AG09309 (cell line): ENCODE data around the gene PPP1R14B.
A peak's percentile ranks its signal among the peaks of the same experiment; 100 is the strongest.

Source experiments
- DNase-seq: peaks from one replicate; pipeline ENCODE4 v3.0.0-alpha.2; 2010; ENCODE audit warnings: low read depth
- H3K4me3 ChIP-seq: 2 replicates; pipeline ENCODE4 v1.5.1; 2011; ENCODE audit warnings: mild to moderate bottlenecking, low read depth, low read length, moderate library complexity; ENCODE audit not compliant: control insufficient read depth
- TF ChIP-seq, protein P1 (sequence below): IDR thresholded peaks from 2 replicates; pipeline ENCODE4 v1.5.1; 2011; ENCODE audit warnings: mild to moderate bottlenecking, low read depth, low read length, inconsistent platforms; ENCODE audit not compliant: insufficient read depth, control insufficient read depth; ENCODE audit errors: missing control alignments

The PPP1R14B gene

GRCh38 chr11:64238076-64238475, 8.7 kb downstream of the PPP1R14B start:
- no peak for DNase-seq
- TF ChIP-seq, protein P1, sequence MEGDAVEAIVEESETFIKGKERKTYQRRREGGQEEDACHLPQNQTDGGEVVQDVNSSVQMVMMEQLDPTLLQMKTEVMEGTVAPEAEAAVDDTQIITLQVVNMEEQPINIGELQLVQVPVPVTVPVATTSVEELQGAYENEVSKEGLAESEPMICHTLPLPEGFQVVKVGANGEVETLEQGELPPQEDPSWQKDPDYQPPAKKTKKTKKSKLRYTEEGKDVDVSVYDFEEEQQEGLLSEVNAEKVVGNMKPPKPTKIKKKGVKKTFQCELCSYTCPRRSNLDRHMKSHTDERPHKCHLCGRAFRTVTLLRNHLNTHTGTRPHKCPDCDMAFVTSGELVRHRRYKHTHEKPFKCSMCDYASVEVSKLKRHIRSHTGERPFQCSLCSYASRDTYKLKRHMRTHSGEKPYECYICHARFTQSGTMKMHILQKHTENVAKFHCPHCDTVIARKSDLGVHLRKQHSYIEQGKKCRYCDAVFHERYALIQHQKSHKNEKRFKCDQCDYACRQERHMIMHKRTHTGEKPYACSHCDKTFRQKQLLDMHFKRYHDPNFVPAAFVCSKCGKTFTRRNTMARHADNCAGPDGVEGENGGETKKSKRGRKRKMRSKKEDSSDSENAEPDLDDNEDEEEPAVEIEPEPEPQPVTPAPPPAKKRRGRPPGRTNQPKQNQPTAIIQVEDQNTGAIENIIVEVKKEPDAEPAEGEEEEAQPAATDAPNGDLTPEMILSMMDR, result no peak
- no peak overlapping the region for H3K4me3 ChIP-seq

DNA sequence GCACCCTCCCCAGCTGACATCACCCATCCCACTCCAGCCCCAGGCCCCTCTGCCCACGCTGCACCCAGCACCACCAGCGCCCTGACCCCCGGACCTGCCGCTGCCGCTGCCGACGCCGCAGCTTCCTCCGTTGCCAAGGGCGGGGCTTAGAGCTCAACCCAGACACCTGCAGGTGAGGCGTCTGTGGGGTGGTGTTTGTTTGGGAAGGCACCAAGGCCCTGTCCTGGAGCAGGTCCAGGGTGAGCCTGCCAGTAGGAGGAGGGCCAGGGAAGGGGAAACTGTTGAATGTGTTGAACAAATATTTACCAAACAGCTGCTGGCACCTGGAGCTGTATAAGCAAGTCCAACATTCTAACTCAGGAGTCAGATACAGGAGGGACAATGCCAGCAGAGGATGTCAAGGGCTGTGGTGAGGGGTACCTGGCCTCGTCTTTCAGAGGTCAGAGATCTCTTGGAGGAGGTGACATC, 9.2 kb downstream of the PPP1R14B start:
- H3K4me3 ChIP-seq, result no peak overlapping the region
- TF ChIP-seq, protein P1, result no peak
- DNase-seq, result no peak

GRCh38 chr11:64235437-64236161, 11.1 kb downstream of the PPP1R14B start:
- TF ChIP-seq, protein P1, result no peak

DNA sequence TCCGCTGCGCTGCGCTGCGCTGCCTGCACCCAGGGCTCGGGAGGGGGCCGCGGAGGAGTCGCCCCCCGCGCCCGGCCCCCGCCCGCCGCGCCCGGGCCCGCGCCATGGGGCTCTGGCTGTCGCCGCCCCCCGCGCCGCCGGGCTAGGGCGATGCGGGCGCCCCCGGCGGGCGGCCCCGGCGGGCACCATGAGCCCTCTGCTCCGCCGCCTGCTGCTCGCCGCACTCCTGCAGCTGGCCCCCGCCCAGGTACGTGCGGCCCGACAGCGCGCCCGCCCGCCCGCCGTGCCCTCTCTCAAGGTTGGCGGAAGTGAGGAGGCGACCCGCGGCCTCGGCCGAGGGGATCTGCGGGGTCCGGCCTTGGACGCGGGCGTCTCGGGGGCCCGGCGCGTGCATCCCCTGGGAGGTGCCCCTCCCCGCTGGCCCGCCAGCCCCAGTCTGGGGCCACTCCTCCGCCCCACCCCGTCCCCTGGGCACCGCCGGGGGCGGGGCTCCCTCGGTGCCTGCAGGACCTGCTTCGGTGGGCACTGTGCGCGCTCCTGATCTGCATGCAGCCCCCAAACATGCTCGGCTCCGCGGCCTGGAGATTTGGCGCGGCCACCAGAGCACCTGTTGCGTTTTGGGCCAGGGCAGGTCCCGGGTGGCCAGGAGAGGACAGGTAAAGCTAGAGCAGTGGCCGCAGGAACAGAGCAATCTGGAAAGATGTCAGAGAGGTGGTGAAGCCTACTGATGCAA, 11.9 kb downstream of the PPP1R14B start:
- DNase-seq, result no peak
- TF ChIP-seq, protein P1, result no peak

More at GRCh38 chr11:64235437-64236161, 11.1 kb downstream of the PPP1R14B start:
- H3K4me3 ChIP-seq, result peak overlapping the region; percentile 67
- no peak for DNase-seq

GRCh38 chr11:64233913-64234586, 12.7 kb downstream of the PPP1R14B start, which contains the start of gene VEGFB:
Gene VEGFB (plus strand): TSS chr11:64234584. CDS start chr11:64234834, 250 bp downstream.
- no peak for DNase-seq
- TF ChIP-seq, protein P1, result no peak
- peak within 1 kb of the TSS; percentile 67 for H3K4me3 ChIP-seq

More for the DNA sequence above, 11.9 kb downstream of the PPP1R14B start:
- H3K4me3 ChIP-seq, result peak overlapping the region; percentile 67

- no peak overlapping the region for H3K4me3 ChIP-seq
- DNase-seq, result no peak
- TF ChIP-seq, protein P1, result no peak
Measured at GRCh38 chr11:64232967-64233315, 13.8 kb downstream of the PPP1R14B start.
